DOHH2 (cell line): Measurements from ENCODE around the gene RPS23.

Source experiments
- H3F3A ChIP-seq: fragments of 200-600 bp; sonication (generic), shearing (Covaris generic); 2 replicates; pipeline ENCODE4 v1.6.0; 2016; ENCODE audit warnings: antibody characterized with exemption, mild to moderate bottlenecking; ENCODE audit not compliant: control insufficient read depth, insufficient read depth
- H3K27ac ChIP-seq: fragments of 200-600 bp; sonication (generic); 2 replicates; pipeline ENCODE4 v1.5.1; 2014; ENCODE audit warnings: low read depth, mild to moderate bottlenecking, low read length, moderate library complexity
- H3K27me3 ChIP-seq: fragments of 200-600 bp; sonication (generic); 2 replicates; pipeline ENCODE4 v1.6.1; 2014; ENCODE audit warnings: mild to moderate bottlenecking, low read length, mixed read lengths; ENCODE audit not compliant: control insufficient read depth
- H3K36me3 ChIP-seq: fragments of 200-600 bp; sonication (generic); 2 replicates; pipeline ENCODE4 v1.6.1; 2014; ENCODE audit warnings: mild to moderate bottlenecking, low read length, moderate library complexity, mixed read lengths; ENCODE audit not compliant: control insufficient read depth
- H3K4me1 ChIP-seq: fragments of 200-600 bp; sonication (generic); 2 replicates; pipeline ENCODE4 v1.6.1; 2014; ENCODE audit warnings: mild to moderate bottlenecking, low read length, mixed read lengths; ENCODE audit not compliant: control insufficient read depth
- H3K4me2 ChIP-seq: fragments of 200-600 bp; sonication (generic); 2 replicates; pipeline ENCODE4 v1.6.0; 2014; ENCODE audit warnings: mild to moderate bottlenecking, low read length, moderate library complexity
- H3K4me3 ChIP-seq: fragments of 200-600 bp; sonication (generic); 2 replicates; pipeline ENCODE4 v1.5.1; 2014; ENCODE audit warnings: mild to moderate bottlenecking, low read length, mixed read lengths
- H3K79me2 ChIP-seq: fragments of 200-600 bp; sonication (generic); 2 replicates; pipeline ENCODE4 v1.6.1; 2014; ENCODE audit warnings: mild to moderate bottlenecking, low read length, mixed read lengths; ENCODE audit not compliant: control insufficient read depth
- H3K9me2 ChIP-seq: fragments of 200-600 bp; sonication (generic); replicated peaks from 2 replicates; pipeline ENCODE4 v1.6.1; 2014; ENCODE audit warnings: mild to moderate bottlenecking, low read length, mixed read lengths; ENCODE audit not compliant: control insufficient read depth
- H3K9me3 ChIP-seq: fragments of 200-600 bp; sonication (generic); 2 replicates; pipeline ENCODE4 v1.6.1; 2014; ENCODE audit warnings: antibody characterized with exemption, low read length, mixed read lengths; ENCODE audit not compliant: control insufficient read depth, insufficient read depth
- H4K20me1 ChIP-seq: fragments of 200-600 bp; sonication (generic); 2 replicates; pipeline ENCODE4 v1.6.0; 2014; ENCODE audit warnings: low read depth, mild to moderate bottlenecking, antibody characterized with exemption, low read length, moderate library complexity; ENCODE audit not compliant: control insufficient read depth, insufficient read depth
- EZH2phosphoT487 ChIP-seq: fragments of 200-600 bp; sonication (generic); IDR thresholded peaks from 2 replicates; pipeline ENCODE4 v1.6.1; 2017; ENCODE audit warnings: borderline replicate concordance, mild to moderate bottlenecking, antibody characterized with exemption, low read length, moderate library complexity, mixed read lengths
- TF ChIP-seq, protein P1 (sequence below): fragments of 200-600 bp; sonication (generic); IDR thresholded peaks from one replicate; pipeline ENCODE4 v1.5.1; 2014; ENCODE audit warnings: antibody characterized with exemption, mild to moderate bottlenecking, low read depth, low read length; ENCODE audit not compliant: poor library complexity, severe bottlenecking

The RPS23 gene

DNA sequence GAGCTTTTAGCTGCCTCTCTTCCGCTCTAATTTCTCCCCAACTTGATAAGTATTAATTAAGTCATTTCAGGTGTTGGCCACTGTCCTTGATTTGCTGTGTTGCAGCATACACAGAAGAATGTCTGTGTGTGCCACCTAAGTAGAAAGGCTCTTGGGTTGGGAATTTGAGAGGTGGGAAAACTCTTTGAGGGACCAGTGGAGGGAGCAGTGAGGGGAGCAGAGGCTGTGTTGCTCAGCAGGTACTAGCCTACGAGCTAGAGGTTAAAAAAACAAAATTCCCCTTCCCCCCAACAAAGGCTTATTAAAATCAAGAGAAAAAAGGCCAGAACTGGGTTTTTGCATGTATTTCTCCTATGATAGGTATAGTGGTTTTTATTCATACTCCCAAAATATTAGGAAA lies 20.9 kb downstream of the RPS23 start:
- TF ChIP-seq EZH2phosphoT487: no peak
- TF ChIP-seq, protein P1, sequence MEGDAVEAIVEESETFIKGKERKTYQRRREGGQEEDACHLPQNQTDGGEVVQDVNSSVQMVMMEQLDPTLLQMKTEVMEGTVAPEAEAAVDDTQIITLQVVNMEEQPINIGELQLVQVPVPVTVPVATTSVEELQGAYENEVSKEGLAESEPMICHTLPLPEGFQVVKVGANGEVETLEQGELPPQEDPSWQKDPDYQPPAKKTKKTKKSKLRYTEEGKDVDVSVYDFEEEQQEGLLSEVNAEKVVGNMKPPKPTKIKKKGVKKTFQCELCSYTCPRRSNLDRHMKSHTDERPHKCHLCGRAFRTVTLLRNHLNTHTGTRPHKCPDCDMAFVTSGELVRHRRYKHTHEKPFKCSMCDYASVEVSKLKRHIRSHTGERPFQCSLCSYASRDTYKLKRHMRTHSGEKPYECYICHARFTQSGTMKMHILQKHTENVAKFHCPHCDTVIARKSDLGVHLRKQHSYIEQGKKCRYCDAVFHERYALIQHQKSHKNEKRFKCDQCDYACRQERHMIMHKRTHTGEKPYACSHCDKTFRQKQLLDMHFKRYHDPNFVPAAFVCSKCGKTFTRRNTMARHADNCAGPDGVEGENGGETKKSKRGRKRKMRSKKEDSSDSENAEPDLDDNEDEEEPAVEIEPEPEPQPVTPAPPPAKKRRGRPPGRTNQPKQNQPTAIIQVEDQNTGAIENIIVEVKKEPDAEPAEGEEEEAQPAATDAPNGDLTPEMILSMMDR: no peak
- Histone ChIP-seq H3K4me2 (no peak overlapping the region), H3K36me3 (no peaks in the 10 kb centered on the region), H3K27me3 (no peaks in the 10 kb centered on the region), H3K27ac (no peak overlapping the region), H3K79me2 (no peaks in the 10 kb centered on the region), H3K9me2 (no peaks in the 10 kb centered on the region), H3K4me3 (no peak overlapping the region), H3K9me3 (no peaks in the 10 kb centered on the region), H4K20me1 (no peaks in the 10 kb centered on the region), H3K4me1 (no peaks in the 10 kb centered on the region), H3F3A (no peaks in the 10 kb centered on the region; the same call in 1 of the 2 replicates)

DNA sequence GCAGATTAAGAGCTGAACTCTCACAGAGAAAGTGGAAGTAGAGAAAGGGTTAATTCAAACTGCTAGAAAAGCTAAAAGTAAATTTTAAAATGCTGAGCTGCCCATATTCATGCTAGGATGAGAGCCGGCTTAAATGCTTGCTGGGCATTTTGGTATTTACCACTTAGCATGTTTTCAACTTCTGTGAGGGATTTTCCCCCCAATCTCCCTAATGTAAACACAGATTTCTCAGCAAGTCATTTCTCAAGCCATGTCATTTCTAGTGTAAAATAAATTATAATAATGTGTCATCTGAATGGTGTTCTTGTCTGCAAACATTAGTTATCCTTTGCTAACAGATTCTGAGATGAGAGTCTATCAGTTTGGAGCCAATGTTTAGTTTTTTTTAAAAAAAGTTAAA lies 22.3 kb downstream of the RPS23 start:
- no peaks in the 10 kb centered on the region for H3K9me2 ChIP-seq
- no peak overlapping the region for H3K27ac ChIP-seq
- no peaks in the 10 kb centered on the region for H4K20me1 ChIP-seq
- no peak overlapping the region for H3K4me3 ChIP-seq
- TF ChIP-seq, protein P1: no peak
- TF ChIP-seq EZH2phosphoT487: no peak
- no peaks in the 10 kb centered on the region for H3K79me2 ChIP-seq
- no peaks in the 10 kb centered on the region for H3K9me3 ChIP-seq
- no peak overlapping the region for H3K4me2 ChIP-seq
- H3K36me3 ChIP-seq: no peaks in the 10 kb centered on the region
- H3K27me3 ChIP-seq: no peaks in the 10 kb centered on the region
- no peaks in the 10 kb centered on the region for H3K4me1 ChIP-seq
- no peaks in the 10 kb centered on the region; the same call in 1 of the 2 replicates for H3F3A ChIP-seq

DNA sequence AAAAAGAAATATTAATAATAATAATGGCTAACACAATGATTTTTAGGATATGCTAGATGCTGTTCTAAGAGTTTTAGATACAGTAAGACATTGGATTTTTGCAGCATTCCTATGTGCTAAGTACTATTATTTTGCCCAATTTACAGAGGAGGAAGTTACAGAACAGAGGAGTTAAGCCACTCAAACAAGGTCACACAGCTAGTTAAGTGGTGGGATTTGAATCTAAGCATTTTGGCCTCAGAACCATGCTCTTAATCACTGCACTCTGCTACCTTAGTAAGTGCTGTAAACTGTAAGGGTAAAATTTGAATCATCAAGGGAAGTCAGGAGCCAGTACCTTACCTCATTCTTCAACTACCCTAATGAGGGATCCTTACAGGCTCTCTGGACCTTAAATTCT lies 25.4 kb downstream of the RPS23 start:
- H3K36me3 ChIP-seq: no peaks in the 10 kb centered on the region

More for the DNA sequence above, 25.4 kb downstream of the RPS23 start:
- H3K4me3 ChIP-seq: no peak overlapping the region
- H3F3A ChIP-seq: no peaks in the 10 kb centered on the region
- TF ChIP-seq, protein P1: no peak
- TF ChIP-seq EZH2phosphoT487: no peak
- no peak overlapping the region for H3K4me2 ChIP-seq
- no peaks in the 10 kb centered on the region for H3K27me3 ChIP-seq
- no peaks in the 10 kb centered on the region for H4K20me1 ChIP-seq
- H3K79me2 ChIP-seq: no peaks in the 10 kb centered on the region
- no peaks in the 10 kb centered on the region for H3K9me2 ChIP-seq
- no peaks in the 10 kb centered on the region for H3K9me3 ChIP-seq
- no peaks in the 10 kb centered on the region for H3K4me1 ChIP-seq
- no peak overlapping the region for H3K27ac ChIP-seq
